MCF 10A (cell line): ENCODE results near the gene PRKN. TPM values are rescaled to one million over a fixed set of nuclear protein-coding genes. Genes with fewer than 3 reads are reported as not detected.

Source experiments
- BruUV-seq: library from RNA; stranded (reverse); fragments of 400-500 nt; replicated peaks from 2 replicates; lab custom pipeline; 2021; lab: Mats Ljungman, UMichigan
- CTCF ChIA-PET: fragments of 300-600 bp; sonication (Branson Sonifier 250); formaldehyde crosslinking; extraction: SDS; loops from one replicate; lab custom pipeline; 2021; ENCODE audit warnings: antibody characterized with exemption, inconsistent platforms; lab: Yijun Ruan, JAX
- POLR2A ChIA-PET: fragments of 300-600, 350-650 bp; sonication (Branson Sonifier 250); formaldehyde crosslinking; extraction: SDS; loops from one replicate; lab custom pipeline; 2020; ENCODE audit warnings: antibody characterized with exemption, inconsistent platforms; lab: Yijun Ruan, JAX
- DNase-seq: peaks from one replicate; pipeline ENCODE4 v3.0.0-alpha.2; 2018; ENCODE audit not compliant: unreplicated experiment
- H3K27ac Mint-ChIP-seq: one replicate; pipeline ENCODE4 v1.8.0; 2022; ENCODE audit warnings: mild to moderate bottlenecking, low read depth, mixed read lengths; ENCODE audit not compliant: unreplicated experiment
- H3K27me3 Mint-ChIP-seq: one replicate; pipeline ENCODE4 v1.8.0; 2022; ENCODE audit warnings: mixed read lengths; ENCODE audit not compliant: insufficient read depth, unreplicated experiment
- H3K36me3 Mint-ChIP-seq: one replicate; pipeline ENCODE4 v1.8.0; 2022; ENCODE audit warnings: mild to moderate bottlenecking, moderate library complexity, mixed read lengths; ENCODE audit not compliant: insufficient read depth, unreplicated experiment
- H3K4me1 Mint-ChIP-seq: one replicate; pipeline ENCODE4 v1.8.0; 2022; ENCODE audit warnings: mixed read lengths; ENCODE audit not compliant: insufficient read depth, unreplicated experiment
- H3K4me3 Mint-ChIP-seq: one replicate; pipeline ENCODE4 v1.8.0; 2022; ENCODE audit warnings: mild to moderate bottlenecking, moderate library complexity, mixed read lengths; ENCODE audit not compliant: unreplicated experiment
- H3K9me3 Mint-ChIP-seq: one replicate; pipeline ENCODE4 v1.8.0; 2022; ENCODE audit warnings: mixed read lengths; ENCODE audit not compliant: unreplicated experiment
- CTCF ChIP-seq: fragments of 200-600 bp; IDR thresholded peaks from one replicate; pipeline ENCODE4 v1.8.0; 2022; ENCODE audit warnings: antibody characterized with exemption, mild to moderate bottlenecking; ENCODE audit not compliant: unreplicated experiment
- intact Hi-C: fragments of 100-400 bp; cut with micrococcal nuclease; formaldehyde crosslinking; loops from 2 replicates; pipeline ENCODE4 v1.14.1; 2022
- total RNA-seq: library from RNA; stranded (reverse); gene quantifications from 2 replicates; pipeline ENCODE4 v1.2.3, GENCODE V29; 2022

PRKN gene
- total RNA-seq, 1 experiment from 2014 or later, result 2.5 TPM

- H3K27ac Mint-ChIP-seq, result no peak overlapping the region
- no peak for DNase-seq
- ChIA-PET CTCF (interaction anchor here (0.6 kb wide), 1 partner anchor 11 kb away, joined by 3 read pairs; no protein-coding TSS in a partner anchor), POLR2A (interaction anchor here (0.7 to 0.9 kb wide), 2 partner anchors 27 to 118 kb away, joined by 3 read pairs; no protein-coding TSS in a partner anchor)
- no TSS peak for BruUV-seq
- H3K9me3 Mint-ChIP-seq, result no peaks in the 10 kb centered on the region
- no peaks in the 10 kb centered on the region for H3K36me3 Mint-ChIP-seq
- H3K27me3 Mint-ChIP-seq, result no peaks in the 10 kb centered on the region
- peaks cover 4% of the 10 kb centered on the region for H3K4me1 Mint-ChIP-seq
- intact Hi-C loops, result no loop called here
- no peak for TF ChIP-seq CTCF
- no peak overlapping the region for H3K4me3 Mint-ChIP-seq
These were observed 87.6 kb downstream of the PRKN start for GRCh38 chr6:162639951-162640350.

- ChIA-PET POLR2A (no interaction called here), CTCF (no interaction called here)
These were observed 88.5 kb downstream of the PRKN start for GRCh38 chr6:162638931-162639574.

GRCh38 chr6:162637317-162637716 lies 90.2 kb downstream of the PRKN start:
- H3K36me3 Mint-ChIP-seq, result no peaks in the 10 kb centered on the region
- no peak for TF ChIP-seq CTCF
- H3K4me1 Mint-ChIP-seq, result peaks cover 4% of the 10 kb centered on the region
- no peak for DNase-seq
- CTCF ChIA-PET, result interaction anchor here (0.6 kb wide), 1 partner anchor 27 kb away, joined by 3 read pairs; no protein-coding TSS in a partner anchor
- H3K27me3 Mint-ChIP-seq, result no peaks in the 10 kb centered on the region
- intact Hi-C loops, result no loop called here
- H3K9me3 Mint-ChIP-seq, result no peaks in the 10 kb centered on the region
- H3K27ac Mint-ChIP-seq, result no peak overlapping the region
- BruUV-seq, result no TSS peak
- no peak overlapping the region for H3K4me3 Mint-ChIP-seq
- POLR2A ChIA-PET, result interaction anchor here (0.8 kb wide), 1 partner anchor 16 kb away, joined by 4 read pairs; no protein-coding TSS in a partner anchor

More at GRCh38 chr6:162638931-162639574, 88.5 kb downstream of the PRKN start:
- Mint-ChIP-seq H3K27me3 (no peaks in the 10 kb centered on the region), H3K9me3 (no peaks in the 10 kb centered on the region), H3K27ac (no peak overlapping the region), H3K4me1 (peaks cover 4% of the 10 kb centered on the region), H3K4me3 (no peak overlapping the region), H3K36me3 (no peaks in the 10 kb centered on the region)
- intact Hi-C loops, result no loop called here
- no peak for DNase-seq
- no peak for TF ChIP-seq CTCF
- no TSS peak for BruUV-seq

GRCh38 chr6:162636167-162636566 lies 91.4 kb downstream of the PRKN start:
- no TSS peak for BruUV-seq
- intact Hi-C loops, result no loop called here
- no peak for TF ChIP-seq CTCF
- Mint-ChIP-seq H3K27me3 (no peaks in the 10 kb centered on the region), H3K36me3 (no peaks in the 10 kb centered on the region), H3K4me3 (no peak overlapping the region), H3K27ac (no peak overlapping the region), H3K4me1 (peaks cover 4% of the 10 kb centered on the region), H3K9me3 (no peaks in the 10 kb centered on the region)
- no peak for DNase-seq
- ChIA-PET CTCF (no interaction called here), POLR2A (interaction anchor here (0.7 to 2.0 kb wide), 4 partner anchors 9 to 745 kb away, joined by 3 to 5 read pairs (median 4); no protein-coding TSS in a partner anchor)
